Measurements from ENCODE around the gene ELFN2.

The ELFN2 gene

GRCh38 chr22:37449331-37450001 is 22.2 kb upstream of the ELFN2 start:
- TF ChIP-seq ZNF404 (tag by site-specific recombination; IDR thresholded peaks at IDR 0.05) (no peak), ZNF398 (tag by site-specific recombination; IDR thresholded peaks at IDR 0.05) (peak; percentile 30; the same call in 1 of the 2 replicates), MEIS1 (CRISPR knock-in tag; IDR thresholded peaks at IDR 0.05; ENCODE audit: borderline replicate concordance) (no peak), GLIS2 (tag by site-specific recombination; IDR thresholded peaks at IDR 0.05) (0 out of 2 replicates have a peak, but pooled peaks have one; percentile 17), HIC1 (tag by site-specific recombination; IDR thresholded peaks at IDR 0.05) (no peak), ZIC2 (tag by site-specific recombination; IDR thresholded peaks at IDR 0.05) (peak; percentile 93), ZNF341 (tag by site-specific recombination; IDR thresholded peaks at IDR 0.05; ENCODE audit: low read depth) (peak; percentile 33; the same call in 1 of the 2 replicates)
- ChIA-PET POLR2A (interaction anchor here (0.5 kb wide), 1 partner anchor 63 kb away, joined by 3 read pairs; no protein-coding TSS in a partner anchor), CTCF (interaction anchor here (0.5 to 2.6 kb wide), 5 partner anchors 9 to 189 kb away, joined by 3 to 10 read pairs (median 3); no protein-coding TSS in a partner anchor)
- no peaks in the 10 kb centered on the region for H3K4me1 ChIP-seq (ENCODE audit: control insufficient read depth, insufficient read depth, low read length)
- H3K4me3 ChIP-seq (ENCODE audit: low read depth, low read length) = no peak overlapping the region
- H3K27ac ChIP-seq (ENCODE audit: extremely low read depth, low read depth, low read length) = no peak overlapping the region
- H3K36me3 ChIP-seq (ENCODE audit: control insufficient read depth in 2 of 2, insufficient read depth in 1 of 2, low read length in 2 of 2) = no peaks in the 10 kb centered on the region
- H3K9me3 ChIP-seq (ENCODE audit: control insufficient read depth, insufficient read depth, low read depth, low read length) = no peaks in the 10 kb centered on the region

- no peaks in the 10 kb centered on the region for H3K9me3 ChIP-seq (ENCODE audit: control insufficient read depth, insufficient read depth, low read depth, low read length)
- ChIA-PET POLR2A (no interaction called here), CTCF (interaction anchor here (1.1 to 2.6 kb wide), 3 partner anchors 10 to 24 kb away, joined by 3 to 10 read pairs (median 8); no protein-coding TSS in a partner anchor)
- no peaks in the 10 kb centered on the region for H3K4me1 ChIP-seq (ENCODE audit: control insufficient read depth, insufficient read depth, low read length)
- no peak overlapping the region for H3K27ac ChIP-seq (ENCODE audit: extremely low read depth, low read depth, low read length)
- no peak overlapping the region for H3K4me3 ChIP-seq (ENCODE audit: low read depth, low read length)
- no peaks in the 10 kb centered on the region for H3K36me3 ChIP-seq (ENCODE audit: control insufficient read depth in 2 of 2, insufficient read depth in 1 of 2, low read length in 2 of 2)
- TF ChIP-seq ZNF596 (tag by site-specific recombination; IDR thresholded peaks at IDR 0.05) (no peak), ZNF768 (tag by site-specific recombination; IDR thresholded peaks at IDR 0.05) (no peak), ZNF792 (tag by site-specific recombination; IDR thresholded peaks at IDR 0.05) (no peak), HOXA7 (CRISPR knock-in tag; IDR thresholded peaks at IDR 0.05; ENCODE audit: borderline replicate concordance) (no peak), MZF1 (tag by site-specific recombination; IDR thresholded peaks at IDR 0.05; ENCODE audit: borderline replicate concordance) (no peak), ZNF501 (tag by site-specific recombination; IDR thresholded peaks at IDR 0.05) (no peak), ZBTB8A (tag by site-specific recombination; IDR thresholded peaks at IDR 0.05) (no peak), REST (tag by site-specific recombination; IDR thresholded peaks at IDR 0.05) (no peak), ZNF138 (tag by site-specific recombination; IDR thresholded peaks at IDR 0.05; ENCODE audit: borderline replicate concordance) (no peak), ZNF174 (tag by site-specific recombination; IDR thresholded peaks at IDR 0.05) (no peak), ZNF658 (tag by site-specific recombination; IDR thresholded peaks at IDR 0.05) (no peak), ZNF404 (tag by site-specific recombination; IDR thresholded peaks at IDR 0.05) (no peak), ZNF354C (tag by site-specific recombination; IDR thresholded peaks at IDR 0.05; ENCODE audit: borderline replicate concordance, low read depth) (no peak), ZSCAN23 (tag by site-specific recombination; IDR thresholded peaks at IDR 0.05) (no peak)
Observed at GRCh38 chr22:37448516-37449127, 21.3 kb upstream of the ELFN2 start.
